ENCODE results near the gene GGACT.

Gene GGACT

DNA sequence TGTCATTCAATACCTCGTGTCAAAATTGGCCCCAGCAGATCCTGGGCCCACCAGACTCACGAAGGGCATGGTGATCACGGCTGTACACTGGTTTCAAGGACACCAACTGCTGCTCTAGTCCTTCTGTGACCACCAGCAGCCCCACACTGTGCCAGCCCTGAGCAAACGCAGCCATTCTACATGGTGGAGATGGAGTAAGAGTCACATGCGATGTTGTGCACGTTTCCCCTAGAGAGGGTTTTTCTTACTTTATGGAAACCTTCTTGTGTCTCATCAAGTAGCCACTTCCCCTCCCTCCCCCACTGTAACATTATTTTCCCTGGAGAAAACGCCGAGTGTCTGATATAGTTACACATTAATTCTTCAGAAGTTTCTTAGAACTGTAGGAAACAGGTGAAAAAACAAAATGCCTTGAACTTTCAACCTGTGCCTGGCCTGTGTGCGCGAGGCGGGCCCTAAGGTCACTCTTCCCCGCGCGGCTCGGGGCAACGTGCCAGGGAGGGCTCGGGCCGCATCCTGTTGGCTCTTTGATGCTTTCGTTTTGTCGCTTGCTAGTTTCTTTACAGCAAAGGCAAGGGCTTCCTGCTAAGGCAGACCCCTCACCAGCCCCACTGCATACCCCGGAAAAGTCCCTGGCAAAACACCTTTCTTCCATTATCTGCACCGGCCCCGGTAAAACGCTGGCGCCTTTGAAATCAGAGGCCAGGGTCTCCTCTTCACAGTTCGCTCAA is 44.6 kb downstream of the GGACT start:
- no peaks in the 10 kb centered on the region for H3K36me3 ChIP-seq
- no peaks in the 10 kb centered on the region for H3K4me1 ChIP-seq
- no peak for DNase-seq
- no peak overlapping the region for H3K4me3 ChIP-seq (ENCODE audit: low read depth, low read length)
- no peaks in the 10 kb centered on the region for H3K9me3 ChIP-seq
- TF ChIP-seq, protein P1, sequence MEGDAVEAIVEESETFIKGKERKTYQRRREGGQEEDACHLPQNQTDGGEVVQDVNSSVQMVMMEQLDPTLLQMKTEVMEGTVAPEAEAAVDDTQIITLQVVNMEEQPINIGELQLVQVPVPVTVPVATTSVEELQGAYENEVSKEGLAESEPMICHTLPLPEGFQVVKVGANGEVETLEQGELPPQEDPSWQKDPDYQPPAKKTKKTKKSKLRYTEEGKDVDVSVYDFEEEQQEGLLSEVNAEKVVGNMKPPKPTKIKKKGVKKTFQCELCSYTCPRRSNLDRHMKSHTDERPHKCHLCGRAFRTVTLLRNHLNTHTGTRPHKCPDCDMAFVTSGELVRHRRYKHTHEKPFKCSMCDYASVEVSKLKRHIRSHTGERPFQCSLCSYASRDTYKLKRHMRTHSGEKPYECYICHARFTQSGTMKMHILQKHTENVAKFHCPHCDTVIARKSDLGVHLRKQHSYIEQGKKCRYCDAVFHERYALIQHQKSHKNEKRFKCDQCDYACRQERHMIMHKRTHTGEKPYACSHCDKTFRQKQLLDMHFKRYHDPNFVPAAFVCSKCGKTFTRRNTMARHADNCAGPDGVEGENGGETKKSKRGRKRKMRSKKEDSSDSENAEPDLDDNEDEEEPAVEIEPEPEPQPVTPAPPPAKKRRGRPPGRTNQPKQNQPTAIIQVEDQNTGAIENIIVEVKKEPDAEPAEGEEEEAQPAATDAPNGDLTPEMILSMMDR (IDR thresholded peaks at IDR 0.05; ENCODE audit: low read depth, low read length): no peak
- H3K27me3 ChIP-seq: no peaks in the 10 kb centered on the region

DNA sequence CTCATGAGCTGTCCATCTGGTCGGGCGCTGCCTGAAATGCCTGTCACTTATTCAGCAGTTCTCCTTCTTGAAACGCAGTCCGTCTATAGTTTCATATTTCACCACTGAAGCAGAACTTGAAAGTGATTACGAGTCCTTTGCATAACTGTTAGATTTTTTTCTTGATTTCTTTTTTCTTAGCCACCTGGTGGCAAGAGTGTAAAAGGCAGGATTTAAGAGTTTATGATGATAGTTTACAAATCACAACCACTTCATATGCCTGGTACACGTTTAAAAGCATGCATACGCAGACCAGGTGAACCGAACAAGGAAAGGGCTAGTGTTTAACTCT is 45.8 kb downstream of the GGACT start:
- DNase-seq: no peak
- no peaks in the 10 kb centered on the region for H3K4me1 ChIP-seq
- TF ChIP-seq, protein P1 (IDR thresholded peaks at IDR 0.05; ENCODE audit: low read depth, low read length): peak; percentile 46
- H3K4me3 ChIP-seq (ENCODE audit: low read depth, low read length): no peak overlapping the region
- H3K9me3 ChIP-seq: no peaks in the 10 kb centered on the region
- no peaks in the 10 kb centered on the region for H3K27me3 ChIP-seq
- no peaks in the 10 kb centered on the region for H3K36me3 ChIP-seq

DNA sequence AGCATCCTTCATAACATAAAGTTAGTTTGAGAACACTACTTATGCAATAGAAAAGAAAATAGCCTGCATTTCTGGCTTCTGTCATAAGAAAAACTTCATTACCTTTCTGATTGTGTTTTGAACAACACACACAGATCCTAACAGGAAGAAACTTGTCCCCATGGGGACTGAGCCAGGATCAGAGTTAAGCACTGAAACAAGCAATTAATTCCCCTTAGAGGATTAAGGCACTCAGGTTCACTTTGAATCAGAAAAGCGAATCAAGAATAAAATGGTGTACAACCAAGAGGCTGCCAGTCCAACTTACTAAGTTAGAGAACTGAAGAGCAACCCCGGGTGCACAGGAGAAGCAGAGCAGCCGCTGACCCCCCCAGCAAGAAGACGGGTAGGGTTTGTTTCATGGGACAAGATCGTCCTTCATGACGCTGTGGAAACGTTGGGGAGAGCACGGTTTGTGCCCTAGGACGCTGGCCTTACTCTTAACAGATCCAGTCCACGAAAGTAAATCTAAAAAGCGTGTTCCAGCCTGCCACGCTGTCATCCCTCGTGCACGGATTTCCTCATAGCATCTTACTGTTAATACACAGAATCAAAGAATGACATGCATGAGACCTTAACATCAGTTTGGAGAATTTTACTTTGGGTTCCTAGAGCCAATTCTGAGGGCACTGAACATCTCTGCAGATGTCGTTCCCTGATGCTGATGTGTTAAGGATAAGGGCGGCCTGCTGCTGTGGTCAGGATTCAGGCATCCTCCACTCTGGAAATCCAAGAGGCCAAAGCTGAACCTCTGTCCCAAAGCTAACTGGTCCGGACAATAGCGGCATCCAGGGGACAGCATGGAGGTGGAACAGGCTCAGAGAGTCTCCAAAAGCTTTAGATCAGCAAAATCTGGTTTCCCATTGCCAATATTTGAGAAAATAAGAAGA is 46.4 kb downstream of the GGACT start:
- Histone ChIP-seq H3K27me3 (no peaks in the 10 kb centered on the region), H3K4me1 (no peaks in the 10 kb centered on the region), H3K4me3 (ENCODE audit: low read depth, low read length) (no peak overlapping the region), H3K36me3 (no peaks in the 10 kb centered on the region), H3K9me3 (no peaks in the 10 kb centered on the region)
- DNase-seq: no peak
- TF ChIP-seq, protein P1 (IDR thresholded peaks at IDR 0.05; ENCODE audit: low read depth, low read length): no peak

DNA sequence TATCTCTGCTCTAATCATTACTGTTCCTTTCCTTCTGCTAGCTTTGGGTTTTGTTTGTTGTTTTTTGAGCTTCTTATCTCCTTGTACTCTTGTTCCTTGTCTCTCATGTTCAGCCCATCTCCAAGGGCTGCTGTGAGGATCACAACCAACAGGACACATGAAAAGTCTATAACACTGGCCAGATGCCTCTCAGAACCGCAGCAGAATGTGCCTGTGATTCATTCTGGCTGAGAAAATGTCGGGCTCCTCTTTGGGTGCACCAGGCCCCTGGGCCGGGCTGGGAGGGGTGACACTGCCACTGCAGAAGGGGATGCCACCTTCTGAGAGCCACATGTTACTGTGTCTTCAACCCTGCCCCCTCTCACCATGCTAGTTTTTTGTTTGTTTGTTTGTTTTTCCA is 48.0 kb downstream of the GGACT start:
- Histone ChIP-seq H3K9me3 (no peaks in the 10 kb centered on the region), H3K27me3 (no peaks in the 10 kb centered on the region), H3K36me3 (no peaks in the 10 kb centered on the region), H3K4me1 (no peaks in the 10 kb centered on the region), H3K4me3 (ENCODE audit: low read depth, low read length) (no peak overlapping the region)
- TF ChIP-seq, protein P1 (IDR thresholded peaks at IDR 0.05; ENCODE audit: low read depth, low read length): no peak
- no peak for DNase-seq

DNA sequence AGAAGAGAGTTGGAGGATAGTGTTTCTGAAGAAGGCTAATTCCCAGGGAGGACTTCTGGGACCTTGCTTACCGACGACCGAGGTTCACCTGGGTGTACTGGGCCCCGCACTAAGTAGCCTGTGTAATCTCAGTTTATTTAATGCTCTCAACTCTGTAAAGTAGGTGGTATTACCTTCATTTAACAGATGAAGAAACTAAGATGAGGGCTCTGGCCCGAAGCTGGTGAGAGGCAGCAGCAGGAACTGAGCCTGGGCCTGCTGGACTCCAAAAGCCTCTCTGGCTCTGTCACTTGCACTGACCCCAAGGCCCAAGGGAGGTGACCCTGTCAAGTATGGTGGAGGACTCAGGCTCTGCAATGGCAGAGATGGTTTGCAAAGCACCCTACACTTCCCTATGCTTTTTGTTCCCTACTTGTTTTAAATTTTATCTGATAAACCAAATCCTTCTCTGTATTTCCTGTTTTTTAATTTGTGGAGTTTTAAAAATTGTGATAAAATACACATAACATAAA is 50.6 kb downstream of the GGACT start:
- H3K27me3 ChIP-seq: no peaks in the 10 kb centered on the region
- H3K36me3 ChIP-seq: no peaks in the 10 kb centered on the region
- TF ChIP-seq, protein P1 (IDR thresholded peaks at IDR 0.05; ENCODE audit: low read depth, low read length): no peak
- H3K4me3 ChIP-seq (ENCODE audit: low read depth, low read length): no peak overlapping the region
- H3K9me3 ChIP-seq: no peaks in the 10 kb centered on the region
- H3K4me1 ChIP-seq: no peaks in the 10 kb centered on the region
- DNase-seq: no peak
